ENCODE results near the gene TLK2. TPM values are rescaled to one million over a fixed set of nuclear protein-coding genes. Genes with fewer than 3 reads are reported as not detected.

TLK2 gene
- total RNA-seq, 1 experiment from 2014 or later, result 16.8 TPM

- no peak for DNase-seq (ENCODE audit: low read depth)
- in situ Hi-C loops (cut with HindIII; ENCODE audit: low pct_unique_long_range_greater_than_20kb, low sequenced_read_pairs), result no loop called here
Observed at GRCh38 chr17:62657690-62658089, 179.1 kb downstream of the TLK2 start.

DNA sequence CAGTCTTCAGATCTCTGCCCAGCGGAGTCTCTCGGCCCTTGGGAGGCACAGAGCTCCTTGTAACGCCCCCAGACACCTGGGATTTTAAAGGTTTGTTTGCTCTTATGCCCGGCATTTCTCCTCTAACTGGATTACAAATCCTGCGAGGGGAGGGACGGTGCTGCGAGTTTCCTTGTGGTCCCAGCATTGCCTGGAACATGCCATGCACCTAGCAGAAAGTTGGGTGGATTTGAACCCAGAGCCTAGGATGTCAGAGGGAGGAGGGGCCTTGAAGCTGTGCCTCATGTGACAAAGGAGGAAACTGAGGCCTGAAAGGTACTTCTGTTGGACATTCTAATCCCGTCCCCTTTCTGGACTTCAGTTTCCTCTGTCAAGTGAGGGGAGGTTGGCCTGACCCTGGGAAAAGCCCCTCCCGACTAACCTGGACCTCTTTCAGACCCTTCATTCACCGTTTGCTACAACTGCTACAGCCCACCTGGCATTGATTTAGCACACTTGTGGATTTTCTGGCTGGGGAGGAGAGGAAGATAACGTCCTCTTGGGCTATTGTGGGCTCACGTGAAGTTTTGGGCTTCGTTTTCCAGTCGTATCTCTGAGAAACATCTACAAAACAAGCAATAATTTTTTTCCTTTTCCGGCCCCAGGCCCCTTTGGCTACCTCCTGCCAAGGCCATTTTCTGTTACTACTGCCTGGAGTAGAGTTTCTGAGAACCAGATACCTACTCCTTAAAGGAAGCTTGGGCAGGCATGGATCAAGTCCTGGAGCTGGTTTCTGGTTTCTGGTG lies 179.7 kb downstream of the TLK2 start:
- DNase-seq (ENCODE audit: low read depth), result no peak
- in situ Hi-C loops (cut with HindIII; ENCODE audit: low pct_unique_long_range_greater_than_20kb, low sequenced_read_pairs), result no loop called here

- no peak for DNase-seq (ENCODE audit: low read depth)
- in situ Hi-C loops (cut with HindIII; ENCODE audit: low pct_unique_long_range_greater_than_20kb, low sequenced_read_pairs), result no loop called here
Observed at GRCh38 chr17:62660629-62661118, 182.0 kb downstream of the TLK2 start.

DNA sequence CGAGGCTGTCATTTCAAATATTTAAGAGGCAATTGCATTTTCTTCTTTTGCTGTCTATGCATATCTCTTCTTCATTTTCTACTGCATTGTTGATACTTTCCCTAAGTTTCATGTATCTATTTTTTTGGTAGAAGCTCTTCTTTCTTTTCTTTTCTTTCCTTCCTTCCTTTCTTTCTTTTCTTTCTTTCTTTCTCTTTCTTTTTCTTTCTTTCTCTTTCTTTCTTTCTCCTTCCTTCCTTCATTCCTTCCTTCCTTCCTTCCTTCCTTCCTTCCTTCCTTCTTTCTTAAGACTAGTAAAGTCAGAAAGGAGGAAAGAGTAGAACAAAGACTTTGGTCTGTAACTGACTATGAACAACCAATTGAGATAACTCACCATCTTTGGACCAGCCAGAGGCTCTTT lies 182.7 kb downstream of the TLK2 start:
- in situ Hi-C loops (cut with HindIII; ENCODE audit: low pct_unique_long_range_greater_than_20kb, low sequenced_read_pairs), result no loop called here
- DNase-seq (ENCODE audit: low read depth), result no peak

GRCh38 chr17:62662855-62663254 lies 184.2 kb downstream of the TLK2 start:
- in situ Hi-C loops (cut with HindIII; ENCODE audit: low pct_unique_long_range_greater_than_20kb, low sequenced_read_pairs), result no loop called here
- DNase-seq (ENCODE audit: low read depth), result no peak

Other genes starting within 250 kb of the TLK2 start
- not detected in 2 replicates for gene EFCAB3, start 98.3 kb upstream of the TLK2 start, total RNA-seq (2014; rRNA removed; shearing (Covaris generic); ENCODE audit: low replicate concordance)
- gene METTL2A, start 54.9 kb upstream of the TLK2 start, total RNA-seq (2014; rRNA removed; shearing (Covaris generic); ENCODE audit: low replicate concordance), result 16.3 and 31.2 TPM in 2 replicates
- 215 TPM in 2 replicates for gene MRC2, start 148.8 kb downstream of the TLK2 start, total RNA-seq (2014; rRNA removed; shearing (Covaris generic); ENCODE audit: low replicate concordance)